ENCODE measurements around the gene DOK3.

DNA sequence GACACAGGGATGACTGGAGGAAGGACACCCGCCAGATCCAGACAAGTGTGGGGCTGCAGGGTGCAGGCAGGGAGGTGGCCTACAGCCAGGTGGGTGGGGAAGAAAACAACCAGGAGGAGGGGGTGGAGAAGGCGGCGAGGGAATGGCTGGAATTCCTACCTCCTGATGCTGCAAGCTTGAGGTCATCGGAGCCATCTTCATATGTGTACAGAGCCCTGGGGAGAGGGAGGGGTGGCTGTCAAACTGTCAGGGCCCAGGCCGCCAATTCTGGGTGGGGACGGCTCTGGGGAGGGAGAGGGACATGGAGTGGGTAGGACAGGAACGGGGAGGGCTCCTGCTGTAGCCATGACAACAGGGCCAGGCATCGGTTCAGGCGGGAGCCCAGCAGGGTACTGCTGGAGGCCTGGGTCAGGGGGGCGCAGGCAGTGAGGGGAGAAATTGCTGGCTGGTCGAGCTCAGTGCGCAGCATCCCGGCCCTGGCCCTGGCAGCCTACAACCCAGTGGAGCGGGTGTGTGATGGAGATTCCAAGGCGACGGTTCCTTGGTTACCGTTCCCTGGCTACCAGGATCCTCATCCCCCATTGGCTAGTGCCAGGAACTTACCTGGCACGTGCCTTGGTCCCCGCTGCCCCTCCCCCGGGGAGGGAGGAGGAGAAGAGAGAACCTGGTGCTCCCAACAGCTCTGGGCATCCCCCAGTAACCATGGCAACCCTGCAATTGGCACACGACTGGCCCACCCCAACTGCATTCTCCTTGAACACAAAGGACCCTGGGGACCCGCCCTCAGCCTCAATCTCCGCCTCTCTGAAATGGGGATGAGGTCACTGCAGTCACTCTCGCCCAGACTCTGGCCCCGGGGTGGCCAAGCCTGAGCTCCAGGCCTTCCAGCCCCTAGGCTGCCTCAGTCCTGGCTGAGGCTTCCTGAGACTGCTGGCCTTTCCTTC lies 40.7 kb downstream of the DOK3 start:
- TF ChIP-seq, protein P1, sequence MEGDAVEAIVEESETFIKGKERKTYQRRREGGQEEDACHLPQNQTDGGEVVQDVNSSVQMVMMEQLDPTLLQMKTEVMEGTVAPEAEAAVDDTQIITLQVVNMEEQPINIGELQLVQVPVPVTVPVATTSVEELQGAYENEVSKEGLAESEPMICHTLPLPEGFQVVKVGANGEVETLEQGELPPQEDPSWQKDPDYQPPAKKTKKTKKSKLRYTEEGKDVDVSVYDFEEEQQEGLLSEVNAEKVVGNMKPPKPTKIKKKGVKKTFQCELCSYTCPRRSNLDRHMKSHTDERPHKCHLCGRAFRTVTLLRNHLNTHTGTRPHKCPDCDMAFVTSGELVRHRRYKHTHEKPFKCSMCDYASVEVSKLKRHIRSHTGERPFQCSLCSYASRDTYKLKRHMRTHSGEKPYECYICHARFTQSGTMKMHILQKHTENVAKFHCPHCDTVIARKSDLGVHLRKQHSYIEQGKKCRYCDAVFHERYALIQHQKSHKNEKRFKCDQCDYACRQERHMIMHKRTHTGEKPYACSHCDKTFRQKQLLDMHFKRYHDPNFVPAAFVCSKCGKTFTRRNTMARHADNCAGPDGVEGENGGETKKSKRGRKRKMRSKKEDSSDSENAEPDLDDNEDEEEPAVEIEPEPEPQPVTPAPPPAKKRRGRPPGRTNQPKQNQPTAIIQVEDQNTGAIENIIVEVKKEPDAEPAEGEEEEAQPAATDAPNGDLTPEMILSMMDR (IDR thresholded peaks at IDR 0.05; ENCODE audit: low read length) = no peak
- no peak for TF ChIP-seq EZH2 (IDR thresholded peaks at IDR 0.05; ENCODE audit: borderline replicate concordance, low read length)

Measured in OCI-LY1 (cell line).